ENCODE results near the gene VPS4B.
"Not testable (repeated sequence)": the region's sequence is repeated elsewhere in the genome, so short reads cannot be mapped to it uniquely, and the experiment has no call there.

VPS4B gene

DNA sequence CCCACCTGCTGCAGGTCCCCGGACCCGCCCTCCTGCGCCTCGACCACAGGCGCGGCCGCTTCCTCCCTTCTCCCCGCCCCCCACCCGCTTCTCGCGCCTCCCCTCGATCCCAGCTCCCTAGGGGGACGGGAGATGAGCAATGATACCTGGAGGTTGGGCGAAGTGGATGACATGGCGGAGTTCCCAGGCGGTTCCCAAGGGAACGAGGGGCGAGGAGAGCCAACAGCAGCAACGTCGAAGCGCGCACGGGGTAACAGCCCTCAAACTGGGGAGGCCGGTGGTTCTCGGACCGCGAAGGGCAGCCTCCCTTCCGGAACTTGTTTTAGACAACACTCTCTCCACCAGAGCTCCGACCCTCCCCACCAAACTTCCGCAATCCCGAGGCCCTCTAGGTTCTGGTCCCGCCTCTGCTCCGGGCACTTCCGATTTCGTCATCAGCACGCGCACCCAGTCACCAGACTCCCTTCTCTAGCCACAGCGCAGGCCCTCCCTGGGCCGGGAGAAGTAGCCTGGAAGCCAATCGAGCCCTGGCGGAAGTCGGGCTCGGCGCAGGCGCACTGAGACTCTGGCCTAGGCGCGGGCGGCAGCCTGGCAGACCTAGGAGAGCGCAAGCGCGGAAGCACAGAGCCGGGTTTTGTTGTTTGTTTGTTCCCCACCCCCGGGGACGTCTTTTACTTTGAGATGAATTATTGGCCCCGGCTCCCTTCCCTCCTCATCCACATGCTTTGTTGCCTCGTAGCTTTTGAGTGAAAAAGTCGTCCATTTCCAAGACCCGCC is at the start of gene VPS4B:
TSS of gene VPS4B (minus strand) at position 390 of the 777 bp plus-strand sequence. CDS start at position 173, 217 bp downstream.
- DNase-seq, result peak; percentile 100

GRCh38 chr18:63470751-63471150 is 48.5 kb upstream of the VPS4B start:
- DNase-seq, result no peak

DNA sequence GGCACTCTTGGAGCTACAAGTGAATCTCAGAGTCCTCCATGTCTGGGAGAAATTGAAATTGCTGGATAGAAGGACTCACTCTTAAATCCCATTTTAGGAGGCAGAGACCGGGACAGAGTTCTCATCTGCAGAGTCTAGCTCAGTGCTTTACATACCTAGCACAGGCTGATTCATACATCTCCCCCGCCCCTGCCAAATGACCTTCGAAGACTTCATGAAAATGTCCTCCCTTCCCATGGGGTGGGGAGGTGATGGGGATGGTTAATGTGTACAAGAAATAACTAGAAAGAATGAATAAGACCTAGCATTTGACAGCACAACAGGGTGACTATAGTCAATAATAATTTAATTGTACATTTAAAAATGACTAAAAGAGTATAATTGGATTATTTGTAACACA is 46.3 kb upstream of the VPS4B start:
- no peak for DNase-seq

- DNase-seq, result no peak
Observed at GRCh38 chr18:63467699-63468098, 45.4 kb upstream of the VPS4B start.

DNA sequence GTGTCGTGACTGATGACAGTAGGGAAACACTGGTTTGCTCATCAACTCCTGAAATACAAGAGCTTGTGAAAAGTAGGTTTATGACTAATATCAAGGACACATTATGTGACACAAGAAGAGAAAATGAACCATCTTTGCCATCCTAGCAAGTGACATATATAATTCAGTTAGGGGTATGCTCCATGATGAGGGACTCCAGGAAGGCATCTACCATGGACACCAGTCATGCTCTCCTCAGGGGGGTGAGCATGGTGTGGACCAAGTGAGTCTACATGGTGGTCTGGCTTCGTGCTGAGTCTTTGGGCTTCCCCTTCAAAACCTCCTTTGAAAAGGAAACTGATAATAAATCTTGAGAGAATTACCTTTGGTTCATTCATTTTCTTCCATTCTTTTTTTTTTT is 42.8 kb upstream of the VPS4B start:
- no peak for DNase-seq

DNA sequence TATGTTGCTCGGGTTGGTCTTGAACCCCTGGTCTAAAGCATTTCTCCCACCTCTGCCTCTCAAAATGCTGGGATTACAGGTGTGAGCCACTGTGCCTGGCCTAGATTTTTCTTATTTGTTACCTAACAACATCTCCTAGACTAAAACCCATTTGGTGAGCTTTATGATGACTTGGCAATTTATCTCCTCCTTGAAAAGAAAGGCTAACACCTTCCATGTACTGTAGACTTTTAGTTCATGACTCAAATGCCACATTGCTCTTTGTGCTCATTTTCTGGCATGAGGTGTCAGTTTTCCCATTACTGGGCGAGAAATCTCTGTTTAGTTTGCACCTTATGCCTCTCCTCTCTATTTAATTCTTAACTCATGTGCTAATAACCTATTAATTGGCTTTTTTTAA is 42.2 kb upstream of the VPS4B start:
- no peak for DNase-seq

DNA sequence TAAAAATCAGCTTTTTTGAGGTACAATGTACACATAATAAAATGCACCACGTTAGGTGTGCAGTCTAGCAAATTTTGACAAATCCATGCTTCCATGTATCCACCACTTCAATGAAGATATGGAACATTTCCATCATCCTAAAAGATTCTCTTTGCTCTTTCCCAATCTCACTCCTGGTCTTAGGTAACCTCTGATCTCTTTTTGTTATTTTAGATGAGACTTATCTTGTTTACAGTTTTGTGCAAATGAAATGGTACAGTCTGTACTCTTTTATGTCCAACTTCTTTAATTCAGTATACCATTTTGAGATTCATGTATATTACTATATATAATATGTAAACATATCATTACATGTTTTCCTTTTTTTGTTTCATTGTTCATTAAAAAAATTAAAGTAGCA is 38.1 kb upstream of the VPS4B start:
- DNase-seq, result no peak

DNA sequence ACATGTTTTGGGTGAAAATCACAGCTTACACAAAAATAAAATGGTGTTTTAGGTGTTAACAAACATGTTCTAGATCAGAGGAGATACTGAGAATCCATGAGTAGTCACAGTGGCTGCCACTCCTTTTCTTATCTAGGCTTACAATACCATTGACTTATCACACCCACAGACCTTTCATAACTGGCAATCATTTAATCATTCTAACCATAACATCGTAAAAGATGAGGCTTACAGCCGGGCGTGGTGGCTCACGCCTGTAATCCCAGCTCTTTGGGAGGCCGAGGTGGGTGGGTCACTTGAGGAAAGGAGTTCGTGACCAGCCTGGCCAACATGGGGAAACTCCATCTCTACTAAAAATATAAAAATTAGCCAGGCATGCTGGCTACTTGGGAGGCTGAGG is 35.7 kb upstream of the VPS4B start:
- DNase-seq, result no peak

DNA sequence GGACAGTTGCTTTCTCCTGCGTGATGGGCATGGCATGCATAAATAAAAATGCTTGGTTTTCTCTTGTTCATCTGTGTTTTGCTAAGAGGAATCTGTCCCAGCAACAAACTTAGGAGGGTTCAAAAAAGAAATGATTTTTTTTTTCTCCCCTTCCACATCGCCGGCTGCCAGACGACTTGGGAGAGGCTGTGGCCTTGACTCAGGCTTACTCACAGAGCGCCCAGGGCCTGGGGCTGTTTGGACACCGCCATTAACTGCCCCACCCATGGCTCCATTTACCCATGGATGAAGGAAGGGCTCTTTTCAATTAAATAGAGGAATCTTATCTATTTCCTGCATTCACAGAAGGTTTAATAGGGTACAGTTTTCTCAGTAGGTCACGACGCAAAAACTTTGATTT is 32.2 kb upstream of the VPS4B start:
- DNase-seq, result no peak

DNA sequence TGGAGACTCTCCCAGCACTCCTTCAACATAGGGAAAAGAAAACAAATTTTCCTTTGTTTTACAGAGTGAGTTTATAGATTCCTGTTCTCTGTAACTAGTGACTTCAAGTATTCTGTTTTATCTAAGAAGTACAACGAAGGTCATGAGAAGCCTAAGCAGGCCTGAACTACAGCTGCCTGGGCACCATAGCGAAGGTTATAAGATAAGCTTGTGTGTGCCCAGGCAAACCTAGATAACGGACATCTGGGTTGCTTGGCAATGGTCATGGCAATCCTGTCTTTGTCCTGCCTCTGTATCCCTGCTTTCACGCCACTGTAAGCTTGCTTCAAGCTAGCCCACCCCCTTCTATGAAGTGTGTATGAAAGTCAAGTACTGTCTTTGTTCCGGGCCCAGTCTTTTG is 30.5 kb upstream of the VPS4B start:
- not testable (repeated sequence) for DNase-seq

GRCh38 chr18:63451799-63452660 is 29.8 kb upstream of the VPS4B start:
- DNase-seq, result no peak

DNA sequence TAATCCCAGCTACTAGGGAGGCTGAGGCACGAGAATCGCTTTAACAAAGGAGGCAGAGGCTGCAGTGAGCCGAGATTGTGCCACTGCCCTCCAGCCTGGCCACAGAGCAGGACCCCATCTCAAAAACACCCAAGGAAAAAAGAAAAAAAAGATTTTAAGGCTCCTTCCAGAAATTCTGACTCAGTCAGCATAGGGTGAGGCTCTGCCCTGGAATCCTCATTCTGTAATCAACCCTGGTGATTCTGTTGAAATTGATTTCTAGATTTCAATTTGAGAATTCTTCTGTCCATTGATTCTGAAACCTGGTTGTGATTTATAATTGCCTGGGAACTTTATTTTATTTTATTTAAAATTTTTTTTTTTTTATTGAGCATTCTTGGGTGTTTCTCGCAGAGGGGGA is 27.1 kb upstream of the VPS4B start:
- no peak for DNase-seq

DNA sequence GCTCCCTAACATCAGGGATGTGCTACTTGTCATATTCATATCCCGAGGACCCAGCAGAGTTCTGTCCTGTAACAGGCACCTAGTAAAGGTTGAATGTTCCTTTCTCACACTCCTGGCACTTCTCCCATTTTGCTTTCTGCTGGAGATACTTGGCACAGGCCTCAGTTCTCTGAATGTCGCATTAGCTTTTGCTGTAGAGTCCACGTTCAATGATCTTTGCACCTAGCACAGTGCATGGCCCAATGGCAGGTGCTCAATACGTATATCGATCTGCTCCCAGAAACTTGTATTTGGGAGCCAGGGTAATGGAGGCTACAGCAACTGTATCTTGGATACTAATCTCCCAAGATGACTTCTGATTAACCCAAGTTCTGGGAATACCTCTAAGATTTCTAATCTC is 24.8 kb upstream of the VPS4B start:
- DNase-seq, result no peak

GRCh38 chr18:63446266-63446665 is 24.0 kb upstream of the VPS4B start:
- DNase-seq, result no peak

DNA sequence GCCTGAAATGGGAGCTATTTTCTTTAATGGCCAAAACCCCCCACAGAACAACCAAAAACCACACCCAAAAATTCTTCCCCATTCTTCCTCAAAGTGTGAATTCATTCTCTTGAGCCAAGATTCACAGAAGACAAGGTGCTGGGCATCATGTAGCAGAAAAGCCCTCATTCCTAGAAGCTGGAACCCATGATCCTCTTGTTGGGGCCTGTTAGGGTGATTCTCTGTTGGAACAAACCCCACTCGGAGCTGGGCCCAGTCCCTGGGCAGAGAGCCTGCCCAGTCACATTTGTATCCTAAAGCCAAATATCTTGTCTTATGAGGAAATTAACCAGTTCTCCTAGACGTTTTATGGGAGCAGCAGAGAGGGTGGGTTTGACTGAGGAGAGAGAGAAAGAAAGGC is 22.8 kb upstream of the VPS4B start:
- DNase-seq, result no peak

DNA sequence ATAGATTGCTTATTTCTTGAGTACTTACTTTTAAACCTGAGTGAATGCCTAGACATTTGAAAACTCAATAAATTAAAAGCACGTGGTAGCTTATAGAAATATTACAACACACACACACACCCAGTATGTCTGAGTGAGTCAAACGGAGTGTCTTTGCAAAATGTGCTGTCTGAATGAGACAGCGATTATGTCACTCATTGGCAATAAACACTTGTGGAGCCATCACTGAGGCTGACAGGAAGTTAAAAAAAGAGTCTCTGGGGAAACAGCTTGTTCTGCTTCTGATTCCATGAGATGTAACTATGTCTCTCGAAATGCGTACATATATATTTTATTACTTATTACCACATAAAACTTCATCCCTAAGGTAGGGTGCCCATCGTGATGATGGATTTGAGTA is 22.3 kb upstream of the VPS4B start:
- no peak for DNase-seq

GRCh38 chr18:63443829-63444228 is 21.6 kb upstream of the VPS4B start:
- no peak for DNase-seq

DNA sequence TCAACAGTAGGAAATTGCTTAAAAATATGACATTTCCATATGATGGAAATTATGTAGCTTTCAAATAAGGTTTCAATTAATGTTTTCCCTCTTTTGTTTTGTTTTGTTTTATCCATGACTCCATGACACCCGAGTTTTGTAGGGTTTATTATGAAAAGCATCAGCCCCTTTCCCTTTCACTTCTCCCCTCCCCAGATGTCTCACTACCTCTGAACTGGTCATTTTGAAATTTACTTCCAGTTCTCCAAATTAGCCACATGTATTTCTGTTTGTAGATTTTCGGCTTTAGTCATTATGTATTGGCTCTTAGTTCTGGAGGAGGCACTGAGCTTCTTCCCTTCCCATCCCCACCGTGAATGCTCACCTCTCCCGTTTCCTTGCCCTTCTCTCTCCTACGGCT is 18.6 kb upstream of the VPS4B start:
- no peak for DNase-seq

- DNase-seq, result no peak
Observed at GRCh38 chr18:63440219-63440618, 17.9 kb upstream of the VPS4B start.

DNA sequence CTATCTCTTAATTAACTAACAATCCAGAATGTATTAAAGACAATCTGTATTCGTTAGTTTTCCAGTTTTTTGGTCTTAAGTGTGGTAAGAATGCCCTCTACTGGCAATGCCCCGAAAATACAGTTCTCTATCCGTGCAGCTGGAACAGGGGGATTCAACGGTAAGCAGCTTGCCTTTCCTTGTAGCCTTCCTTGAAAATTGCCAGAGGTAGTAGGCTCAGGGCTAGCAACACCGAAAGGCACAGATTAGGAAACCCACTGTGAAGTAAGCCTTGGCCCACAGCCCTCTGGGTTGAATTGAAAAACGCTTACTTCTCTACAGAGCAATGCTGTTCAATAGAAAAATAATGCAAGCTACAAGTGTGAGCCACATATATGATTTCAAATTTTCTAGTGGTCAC is 17.1 kb upstream of the VPS4B start:
- DNase-seq, result peak; percentile 73

DNA sequence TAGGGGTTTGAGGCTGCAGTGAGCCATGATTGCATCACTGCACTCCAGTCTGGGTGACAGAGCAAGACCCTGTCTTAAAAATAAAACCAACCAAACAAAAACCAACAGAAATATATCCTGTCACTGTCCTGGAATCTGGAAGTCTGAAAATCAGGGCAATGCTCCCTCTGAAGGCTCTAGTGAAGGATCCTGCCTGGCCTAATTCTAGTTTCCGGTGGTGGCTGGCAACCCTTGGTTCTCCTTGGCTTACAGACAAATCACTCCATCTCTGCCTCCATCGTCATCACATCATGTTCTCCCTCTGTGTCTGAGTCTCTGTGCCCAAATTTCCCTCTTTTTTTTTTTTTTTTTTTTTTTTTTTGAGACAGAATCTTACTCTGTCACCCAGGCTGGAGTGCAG is 15.9 kb upstream of the VPS4B start:
- no peak for DNase-seq

DNA sequence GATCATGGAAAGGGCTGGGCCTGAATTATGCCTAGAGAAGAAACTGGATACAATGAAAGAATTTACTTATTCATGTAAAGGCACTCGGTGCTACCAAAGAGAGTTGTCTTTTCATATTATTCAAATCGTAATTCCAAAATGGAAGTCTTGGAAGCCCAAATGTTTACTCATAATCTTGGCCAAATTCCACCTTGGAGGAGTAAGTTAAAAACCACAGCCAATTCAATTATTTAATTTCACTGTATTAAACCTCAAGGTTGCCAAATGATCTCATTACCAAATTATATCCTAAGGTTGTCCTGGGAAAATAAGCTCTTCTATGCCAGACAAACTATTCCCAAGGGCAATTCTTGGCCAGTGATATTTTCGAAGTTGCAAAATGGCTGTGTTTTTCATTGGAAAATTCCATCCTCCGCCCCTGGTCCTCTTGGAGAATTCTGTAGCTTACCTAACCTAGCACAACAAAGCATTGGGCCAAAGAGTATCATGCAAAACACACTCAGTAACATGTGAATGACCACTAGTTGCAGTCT is 11.1 kb upstream of the VPS4B start:
- DNase-seq, result no peak

DNA sequence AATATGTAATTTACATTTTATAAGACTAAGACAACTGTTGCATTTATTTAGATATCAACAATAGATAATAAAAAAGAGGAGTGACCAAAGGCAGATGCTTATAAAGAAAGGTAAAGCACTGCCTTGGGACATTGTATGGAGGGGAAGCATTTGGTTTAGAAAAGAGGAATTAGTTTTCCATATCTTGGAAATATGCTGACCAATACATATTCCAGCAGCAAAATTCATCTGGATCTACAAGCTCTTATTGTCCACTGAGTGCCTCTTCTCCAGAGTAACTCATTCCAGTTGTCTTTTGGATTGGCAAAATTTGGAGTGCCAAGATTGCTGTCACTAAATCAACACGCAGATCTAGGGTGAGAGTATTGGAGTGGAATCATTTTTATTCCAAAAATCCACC is 8.9 kb upstream of the VPS4B start:
- DNase-seq, result no peak

GRCh38 chr18:63430526-63430925 is 8.2 kb upstream of the VPS4B start:
- DNase-seq, result no peak
